Stimulated activated effector memory CD8-positive, alpha-beta T cell treated with anti-CD3 and anti-CD28 coated beads, Interleukin-12 subunit alpha, Interleukin-12 subunit beta, amount 100 ng/mL, for 72 hours (primary cell): ENCODE measurements around the gene CPNE5.
"Not testable (repeated sequence)": the region's sequence is repeated elsewhere in the genome, so short reads cannot be mapped to it uniquely, and the experiment has no call there.

Source experiments
- ATAC-seq: fragments of 150-1000 bp; cut with Tn5 transposase; 2 replicates; pipeline ENCODE4 v1.10.0; 2021
- DNase-seq, 2 donors: peaks; one replicate each; pipeline ENCODE4 v3.0.0; 2021 to 2022; ENCODE audit warnings: low spot score in 2 of 2
- H3K27ac Mint-ChIP-seq: one replicate; pipeline ENCODE4 v1.8.0; 2022; ENCODE audit warnings: mild to moderate bottlenecking, mixed read lengths
- H3K36me3 Mint-ChIP-seq: one replicate; pipeline ENCODE4 v1.8.0; 2022; ENCODE audit warnings: mild to moderate bottlenecking, mixed read lengths
- H3K4me1 Mint-ChIP-seq: one replicate; pipeline ENCODE4 v1.8.0; 2022; ENCODE audit warnings: mixed read lengths
- H3K4me3 Mint-ChIP-seq: one replicate; pipeline ENCODE4 v1.8.0; 2022; ENCODE audit warnings: mild to moderate bottlenecking, mixed read lengths
- H3K9me3 Mint-ChIP-seq: one replicate; pipeline ENCODE4 v1.8.0; 2022; ENCODE audit warnings: mixed read lengths

The CPNE5 gene

DNA sequence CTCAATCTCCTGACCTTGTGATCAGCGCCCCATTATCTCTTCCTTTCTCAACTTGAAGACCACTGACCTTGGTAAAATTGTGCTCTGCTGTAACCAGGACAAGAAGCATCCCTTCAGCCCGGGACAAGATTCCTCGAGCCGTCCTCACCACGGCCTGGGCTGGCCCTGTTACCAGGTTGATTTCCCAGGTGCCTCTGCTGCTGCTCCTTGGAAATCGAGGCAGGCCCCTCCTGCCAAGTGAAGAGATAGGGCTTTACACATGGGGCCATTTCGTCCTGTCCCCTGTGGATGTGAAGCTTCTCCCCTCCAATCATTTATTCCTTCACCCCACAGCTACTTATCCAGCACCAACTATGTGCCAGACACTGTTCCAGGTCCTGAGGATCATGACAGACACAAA is 120.1 kb downstream of the CPNE5 start:
- H3K9me3 Mint-ChIP-seq: no peaks in the 10 kb centered on the region
- no peak for ATAC-seq
- H3K27ac Mint-ChIP-seq: peak overlapping the region; percentile 17
- H3K36me3 Mint-ChIP-seq: no peaks in the 10 kb centered on the region
- H3K4me3 Mint-ChIP-seq: no peak overlapping the region
- H3K4me1 Mint-ChIP-seq: no peaks in the 10 kb centered on the region
- DNase-seq: no peak

DNA sequence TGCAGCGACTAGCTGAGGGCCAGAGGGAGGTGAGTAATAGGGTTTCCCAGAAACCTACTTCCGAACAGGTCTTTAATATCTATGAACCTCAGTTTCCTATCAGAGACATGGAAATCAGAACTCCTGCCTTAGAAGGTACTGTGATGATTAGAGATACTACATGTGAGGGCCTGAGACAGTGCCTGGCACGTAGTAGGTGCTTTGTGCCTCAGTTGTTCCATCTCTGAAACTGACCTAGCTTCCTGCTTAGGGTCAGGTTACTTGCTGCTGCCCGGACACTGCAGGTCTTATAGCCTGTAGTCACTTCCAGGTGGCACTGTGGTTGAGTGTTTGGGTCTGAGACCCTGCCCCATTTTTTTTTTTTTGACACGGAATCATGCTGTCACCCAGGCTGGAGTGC is 120.7 kb downstream of the CPNE5 start:
- ATAC-seq: no peak
- H3K27ac Mint-ChIP-seq: no peak overlapping the region
- no peak for DNase-seq
- H3K9me3 Mint-ChIP-seq: no peaks in the 10 kb centered on the region
- no peak overlapping the region for H3K4me3 Mint-ChIP-seq
- H3K4me1 Mint-ChIP-seq: no peaks in the 10 kb centered on the region
- H3K36me3 Mint-ChIP-seq: no peaks in the 10 kb centered on the region

DNA sequence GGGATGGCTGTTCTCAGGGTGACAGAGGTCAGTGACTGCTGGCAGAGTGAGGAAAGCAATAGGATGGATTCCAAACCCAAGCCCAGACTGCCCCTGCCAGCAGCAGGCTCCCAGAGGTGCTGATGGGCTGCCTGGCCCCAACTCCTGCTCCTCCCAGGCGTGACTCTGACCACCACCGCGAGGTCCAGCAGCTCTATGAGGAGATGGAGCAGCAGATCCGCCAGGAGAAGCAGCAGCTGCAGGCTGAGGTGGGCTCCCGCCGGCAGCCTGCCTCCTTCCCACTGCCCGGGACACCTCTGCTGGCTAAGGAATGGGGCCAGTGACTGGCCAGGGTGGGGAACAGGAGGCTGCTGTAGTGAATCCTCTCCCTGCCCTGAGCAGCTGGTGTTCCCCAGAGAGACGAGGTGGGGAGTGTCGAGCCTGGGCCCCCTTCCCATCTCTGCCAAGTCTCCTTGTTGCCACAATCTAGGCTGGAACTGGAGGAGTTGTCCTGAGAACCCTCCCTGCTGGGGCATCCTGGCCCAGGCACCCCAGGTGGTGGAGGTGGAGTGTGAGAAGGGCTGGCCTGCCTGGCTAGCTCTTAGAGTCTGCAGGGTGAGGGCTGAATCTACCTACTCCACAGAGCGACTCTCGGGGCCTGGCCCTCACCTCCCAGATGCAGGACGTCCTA is 121.2 kb downstream of the CPNE5 start:
- no peaks in the 10 kb centered on the region for H3K36me3 Mint-ChIP-seq
- no peaks in the 10 kb centered on the region for H3K4me1 Mint-ChIP-seq
- no peaks in the 10 kb centered on the region for H3K9me3 Mint-ChIP-seq
- H3K27ac Mint-ChIP-seq: no peak overlapping the region
- DNase-seq: no peak
- no peak for ATAC-seq
- H3K4me3 Mint-ChIP-seq: no peak overlapping the region

DNA sequence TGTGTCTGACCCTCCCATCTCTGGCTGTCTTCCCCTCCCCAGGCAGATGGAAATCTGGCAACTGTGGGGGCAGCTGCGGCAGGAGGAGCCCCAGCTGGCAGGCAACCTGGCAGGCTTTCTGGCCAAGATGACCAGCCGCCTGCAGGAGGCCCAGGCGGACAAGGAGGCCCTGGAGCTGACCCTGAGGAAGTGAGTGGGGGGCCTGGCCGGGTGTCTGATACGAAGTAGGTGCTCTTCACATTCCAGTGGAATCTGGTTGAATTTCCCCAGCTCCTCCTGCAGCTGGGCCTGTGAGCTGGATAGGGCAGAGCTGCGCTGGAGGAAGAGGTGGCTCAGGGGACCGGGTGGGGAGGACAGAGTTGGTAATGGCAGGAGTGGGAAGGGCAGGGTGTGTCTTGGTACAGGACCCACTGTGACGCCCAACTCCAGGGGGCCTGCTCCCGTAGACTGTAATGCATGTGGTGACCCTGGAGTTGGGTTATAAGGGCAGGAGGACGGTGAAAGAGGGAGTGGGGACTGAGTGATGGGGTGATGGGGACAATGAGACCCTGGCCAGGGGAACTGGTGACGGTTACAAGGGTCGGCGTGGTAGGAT is 121.9 kb downstream of the CPNE5 start:
- Mint-ChIP-seq H3K9me3 (no peaks in the 10 kb centered on the region), H3K36me3 (no peaks in the 10 kb centered on the region), H3K4me3 (no peak overlapping the region), H3K4me1 (no peaks in the 10 kb centered on the region), H3K27ac (peak overlapping the region; percentile 50)
- DNase-seq (no peak), ATAC-seq (no peak)

DNA sequence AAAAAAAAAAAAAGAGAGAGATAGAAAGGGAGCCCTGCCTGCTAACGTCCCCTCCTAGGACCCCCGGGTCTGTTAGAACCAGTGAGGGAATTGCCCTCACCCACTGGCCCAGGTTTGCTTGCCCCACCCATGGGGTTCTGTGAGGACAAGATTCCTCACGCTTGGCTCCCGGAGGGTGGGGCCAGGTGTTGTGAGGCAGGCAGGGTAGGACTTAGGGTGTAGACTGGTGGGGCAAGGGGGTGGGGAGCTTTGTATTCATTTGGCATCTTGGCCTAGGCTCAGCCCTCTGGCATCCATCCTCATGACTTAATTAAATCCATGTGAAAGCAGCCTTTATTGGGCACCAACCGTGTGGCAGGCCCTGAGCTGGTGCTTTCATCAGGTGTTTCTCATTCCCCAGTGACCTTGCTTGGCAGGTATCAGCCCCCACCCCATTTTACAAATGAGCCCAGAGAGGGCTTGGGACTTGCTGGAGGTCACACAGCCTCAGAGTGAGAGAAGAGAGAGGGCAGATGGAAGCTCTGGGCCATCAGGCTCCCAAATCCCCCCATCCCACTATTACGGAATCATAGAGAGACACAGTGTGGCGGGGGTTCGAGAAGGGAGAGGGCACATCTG is 122.7 kb downstream of the CPNE5 start:
- no peaks in the 10 kb centered on the region for H3K36me3 Mint-ChIP-seq
- no peak for ATAC-seq
- H3K9me3 Mint-ChIP-seq: no peaks in the 10 kb centered on the region
- H3K27ac Mint-ChIP-seq: peak overlapping the region; percentile 50
- H3K4me1 Mint-ChIP-seq: no peaks in the 10 kb centered on the region
- H3K4me3 Mint-ChIP-seq: no peak overlapping the region
- DNase-seq: no peak

DNA sequence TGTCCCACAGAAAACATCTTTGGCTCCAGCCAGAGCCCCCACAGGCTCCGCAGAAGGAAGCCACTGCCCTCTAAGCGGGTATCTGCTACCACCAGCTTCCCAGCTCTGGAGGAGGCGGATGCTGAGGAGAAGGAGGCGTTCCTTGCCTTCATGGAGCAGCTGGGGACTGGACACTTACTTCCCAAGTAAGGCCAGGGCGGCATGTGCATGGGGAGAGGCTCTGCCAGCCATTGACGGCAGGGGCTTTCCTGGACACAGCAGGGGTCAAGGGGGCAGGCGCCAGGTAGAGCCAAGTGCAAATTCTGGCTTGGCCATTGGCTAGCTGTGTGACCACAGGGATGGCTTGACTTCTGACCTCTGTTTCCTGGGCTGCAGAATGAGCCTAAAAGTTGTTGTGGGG is 123.8 kb downstream of the CPNE5 start:
- Mint-ChIP-seq H3K27ac (no peak overlapping the region), H3K36me3 (no peaks in the 10 kb centered on the region), H3K9me3 (no peaks in the 10 kb centered on the region), H3K4me1 (no peaks in the 10 kb centered on the region), H3K4me3 (no peak overlapping the region)
- DNase-seq (no peak), ATAC-seq (no peak)

DNA sequence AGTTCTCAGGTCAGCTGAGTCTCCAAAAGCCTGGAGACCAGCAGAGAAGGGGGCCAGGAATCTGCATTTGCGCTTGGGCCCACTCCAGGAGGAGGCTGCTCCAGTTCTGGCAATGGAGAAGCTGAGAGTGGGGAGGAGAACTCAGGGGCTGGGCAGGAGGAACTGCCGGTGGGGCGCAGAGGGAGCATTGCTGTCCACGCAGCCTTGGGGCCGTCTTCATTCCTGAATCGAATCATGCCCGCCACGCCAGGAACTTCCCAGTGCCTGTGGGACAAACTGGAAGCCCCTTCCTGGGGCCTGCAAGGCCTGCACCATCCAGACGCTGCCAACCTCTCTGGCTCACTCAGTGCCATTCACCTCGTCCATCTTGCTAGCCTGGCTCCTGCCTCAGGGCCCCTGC is 124.7 kb downstream of the CPNE5 start:
- Mint-ChIP-seq H3K4me3 (no peak overlapping the region), H3K9me3 (no peaks in the 10 kb centered on the region), H3K4me1 (no peaks in the 10 kb centered on the region), H3K36me3 (no peaks in the 10 kb centered on the region), H3K27ac (no peak overlapping the region)
- ATAC-seq: no peak
- no peak for DNase-seq

DNA sequence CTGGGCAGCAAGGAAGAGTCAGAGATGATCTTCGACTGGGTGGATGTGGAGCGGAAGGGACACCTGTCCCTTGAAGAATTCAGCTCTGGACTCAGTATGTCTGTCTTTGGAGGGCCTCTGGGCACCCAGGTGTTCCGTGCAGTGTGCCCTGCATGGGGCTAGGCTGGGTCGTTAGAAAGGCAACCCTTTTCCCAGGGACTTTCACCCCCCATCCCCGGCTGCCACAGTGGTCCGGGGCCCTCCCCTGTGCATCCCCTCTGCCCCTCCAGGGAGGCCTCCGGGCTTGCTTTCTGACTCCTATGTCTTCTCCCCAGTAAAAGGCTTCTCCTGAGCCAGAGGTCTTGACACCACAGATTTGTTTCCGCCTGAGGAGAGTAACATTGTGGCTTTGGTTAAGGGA is 125.4 kb downstream of the CPNE5 start:
- no peak for ATAC-seq
- no peaks in the 10 kb centered on the region for H3K36me3 Mint-ChIP-seq
- DNase-seq: no peak
- H3K4me3 Mint-ChIP-seq: no peak overlapping the region
- no peaks in the 10 kb centered on the region for H3K9me3 Mint-ChIP-seq
- H3K4me1 Mint-ChIP-seq: no peaks in the 10 kb centered on the region
- H3K27ac Mint-ChIP-seq: no peak overlapping the region

DNA sequence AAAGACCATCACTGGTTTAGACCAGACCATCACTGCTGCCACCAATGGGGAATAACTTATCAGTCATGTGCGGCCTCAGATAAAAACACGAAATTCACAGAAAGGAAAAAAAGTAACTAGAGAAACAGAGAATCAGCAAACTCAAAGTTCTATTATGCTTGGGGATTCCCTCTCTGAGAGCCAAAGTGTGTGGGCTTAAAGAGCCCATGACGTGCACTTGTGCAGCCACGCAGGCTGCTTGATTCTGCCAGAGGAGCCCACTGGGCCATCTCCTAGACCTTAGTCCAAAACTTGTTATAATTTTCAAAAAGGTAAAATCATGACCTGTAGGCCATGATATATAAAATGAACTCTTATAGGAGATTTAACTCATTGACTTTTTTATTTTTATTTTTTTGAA is 126.4 kb downstream of the CPNE5 start:
- ATAC-seq (no peak), DNase-seq (no peak)
- H3K27ac Mint-ChIP-seq: no peak overlapping the region
- no peaks in the 10 kb centered on the region for H3K36me3 Mint-ChIP-seq
- H3K4me1 Mint-ChIP-seq: no peaks in the 10 kb centered on the region
- H3K4me3 Mint-ChIP-seq: no peak overlapping the region
- H3K9me3 Mint-ChIP-seq: no peaks in the 10 kb centered on the region

DNA sequence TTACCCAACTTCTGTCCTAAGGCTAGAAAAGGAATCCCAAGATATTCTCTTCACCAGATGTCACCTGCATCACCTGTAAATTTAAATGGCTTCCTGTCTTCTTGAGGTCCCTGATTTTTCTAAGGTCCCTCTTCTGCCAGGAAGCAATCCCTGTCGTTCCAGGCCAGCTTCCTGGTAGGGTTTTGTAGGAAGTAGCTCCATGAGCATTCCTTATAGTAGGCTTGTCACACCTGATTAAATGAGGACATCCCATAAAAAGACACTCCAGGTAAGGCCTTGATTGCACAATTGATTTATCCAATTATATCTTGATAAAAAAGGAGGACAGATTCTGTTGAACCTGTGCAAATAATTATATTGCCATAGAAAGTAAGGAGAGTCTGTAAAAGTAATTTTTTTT is 132.9 kb downstream of the CPNE5 start:
- Mint-ChIP-seq H3K36me3 (no peaks in the 10 kb centered on the region), H3K27ac (no peak overlapping the region)

DNA sequence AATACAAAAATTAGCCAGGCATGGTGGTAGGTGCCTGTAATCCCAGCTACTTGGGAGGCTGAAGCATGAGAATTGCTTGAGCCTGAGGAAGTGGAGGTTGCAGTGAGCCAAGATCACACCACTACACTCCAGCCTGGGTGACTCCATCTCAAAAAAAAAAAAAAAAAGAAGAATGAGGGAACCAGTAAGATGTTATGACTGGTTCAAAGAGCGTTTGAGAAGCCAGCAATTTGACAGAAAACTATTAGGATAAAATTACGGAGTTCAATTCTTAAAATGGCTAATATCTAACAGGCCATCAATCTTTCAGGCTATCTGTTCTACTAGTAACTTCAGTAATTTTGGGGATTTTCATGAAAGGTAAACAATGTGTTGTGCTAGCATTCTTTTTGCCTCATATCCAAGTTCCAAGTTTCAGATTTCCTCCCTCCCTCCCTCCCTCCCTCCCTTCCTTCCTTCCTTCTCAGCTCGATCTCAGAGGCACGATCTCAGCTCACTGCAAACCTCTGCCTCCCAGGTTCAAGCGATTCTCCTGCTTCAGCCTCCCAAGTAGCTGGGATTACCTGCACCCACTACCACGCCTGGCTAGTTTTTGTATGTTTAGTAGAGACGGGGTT is 134.2 kb downstream of the CPNE5 start:
- H3K9me3 Mint-ChIP-seq, H3K36me3 Mint-ChIP-seq, H3K4me3 Mint-ChIP-seq, DNase-seq, ATAC-seq, H3K27ac Mint-ChIP-seq: not testable (repeated sequence)
- H3K4me1 Mint-ChIP-seq: peaks cover 11% of the 10 kb centered on the region

More for the DNA sequence above, 132.9 kb downstream of the CPNE5 start:
- no peak for ATAC-seq
- no peak overlapping the region for H3K4me3 Mint-ChIP-seq
- no peak for DNase-seq
- H3K4me1 Mint-ChIP-seq: peaks cover 8% of the 10 kb centered on the region
- no peaks in the 10 kb centered on the region for H3K9me3 Mint-ChIP-seq

DNA sequence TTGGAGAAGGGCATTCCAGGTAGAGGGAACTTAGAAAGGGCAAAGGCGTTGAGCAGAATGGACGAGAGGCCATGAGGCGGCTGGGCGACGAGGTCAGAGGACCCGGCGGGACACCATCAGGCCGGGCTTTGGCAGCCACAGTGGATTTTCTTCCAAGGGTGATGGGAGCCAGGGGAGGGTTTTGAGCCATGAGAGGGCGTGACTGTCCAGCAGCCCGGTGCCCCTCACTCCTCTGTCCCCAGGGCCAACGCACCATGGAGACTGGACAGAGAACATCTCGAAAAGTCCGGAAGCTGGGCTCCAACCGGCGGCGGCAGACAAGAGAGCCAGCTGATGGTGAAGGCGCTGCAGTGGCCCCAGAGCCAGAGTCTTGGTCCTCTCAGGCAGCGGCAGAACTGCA is 135.3 kb downstream of the CPNE5 start:
- DNase-seq: no peak
- no peaks in the 10 kb centered on the region for H3K9me3 Mint-ChIP-seq
- ATAC-seq: no peak
- no peaks in the 10 kb centered on the region for H3K36me3 Mint-ChIP-seq
- H3K4me3 Mint-ChIP-seq: no peak overlapping the region
- peaks cover 11% of the 10 kb centered on the region for H3K4me1 Mint-ChIP-seq
- no peak overlapping the region for H3K27ac Mint-ChIP-seq

DNA sequence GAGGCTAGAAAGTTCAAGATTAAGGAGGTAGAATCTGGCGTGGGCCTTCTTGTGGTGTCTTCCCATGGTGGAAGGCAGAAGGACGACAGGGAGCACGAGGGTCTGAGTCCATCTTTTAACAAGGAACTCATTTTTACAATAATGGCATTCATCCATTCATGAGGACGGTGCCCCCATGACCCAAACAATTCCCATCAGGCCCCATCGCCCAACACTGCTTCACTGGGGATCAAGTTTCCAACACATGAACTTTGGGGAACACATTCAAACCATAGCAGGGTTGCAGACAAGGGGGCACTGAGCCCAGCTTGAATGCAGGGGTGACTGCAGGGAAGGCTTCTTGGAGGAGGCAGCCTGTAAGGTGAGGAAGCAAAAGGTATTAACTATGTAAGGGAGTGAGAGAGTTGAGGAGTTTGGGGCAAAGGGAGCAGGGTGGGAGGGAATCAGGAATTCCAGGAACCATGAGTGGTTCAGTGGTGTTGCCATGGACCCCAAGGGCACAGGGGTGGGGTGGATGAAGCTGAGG is 136.1 kb downstream of the CPNE5 start:
- H3K4me1 Mint-ChIP-seq: peaks cover 11% of the 10 kb centered on the region
- peak overlapping the region; percentile 41 for H3K27ac Mint-ChIP-seq
- no peak overlapping the region for H3K4me3 Mint-ChIP-seq
- H3K36me3 Mint-ChIP-seq: no peaks in the 10 kb centered on the region
- ATAC-seq (no peak), DNase-seq (no peak)
- H3K9me3 Mint-ChIP-seq: no peaks in the 10 kb centered on the region

DNA sequence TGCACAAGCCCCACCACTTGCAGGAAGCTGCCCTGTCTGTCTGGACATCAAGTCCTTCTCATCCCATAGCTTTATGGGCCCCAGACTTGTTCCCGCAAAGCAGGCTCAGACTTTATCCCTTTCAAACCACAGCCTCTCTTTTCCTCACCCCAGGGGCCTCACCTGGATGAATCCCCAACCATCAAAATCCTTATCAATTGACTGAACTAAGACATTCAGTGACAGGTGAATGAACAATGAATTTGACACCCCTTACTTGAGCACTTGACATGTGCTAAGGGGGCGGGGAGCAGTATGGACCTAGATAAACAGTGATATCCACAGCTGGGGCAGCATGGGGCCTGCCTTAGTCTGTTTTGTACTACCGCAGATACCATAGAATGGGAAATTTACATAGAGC is 136.6 kb downstream of the CPNE5 start:
- no peaks in the 10 kb centered on the region for H3K9me3 Mint-ChIP-seq
- H3K36me3 Mint-ChIP-seq: no peaks in the 10 kb centered on the region
- ATAC-seq: no peak
- peaks cover 11% of the 10 kb centered on the region for H3K4me1 Mint-ChIP-seq
- H3K4me3 Mint-ChIP-seq: no peak overlapping the region
- H3K27ac Mint-ChIP-seq: peak overlapping the region; percentile 41
- no peak for DNase-seq

DNA sequence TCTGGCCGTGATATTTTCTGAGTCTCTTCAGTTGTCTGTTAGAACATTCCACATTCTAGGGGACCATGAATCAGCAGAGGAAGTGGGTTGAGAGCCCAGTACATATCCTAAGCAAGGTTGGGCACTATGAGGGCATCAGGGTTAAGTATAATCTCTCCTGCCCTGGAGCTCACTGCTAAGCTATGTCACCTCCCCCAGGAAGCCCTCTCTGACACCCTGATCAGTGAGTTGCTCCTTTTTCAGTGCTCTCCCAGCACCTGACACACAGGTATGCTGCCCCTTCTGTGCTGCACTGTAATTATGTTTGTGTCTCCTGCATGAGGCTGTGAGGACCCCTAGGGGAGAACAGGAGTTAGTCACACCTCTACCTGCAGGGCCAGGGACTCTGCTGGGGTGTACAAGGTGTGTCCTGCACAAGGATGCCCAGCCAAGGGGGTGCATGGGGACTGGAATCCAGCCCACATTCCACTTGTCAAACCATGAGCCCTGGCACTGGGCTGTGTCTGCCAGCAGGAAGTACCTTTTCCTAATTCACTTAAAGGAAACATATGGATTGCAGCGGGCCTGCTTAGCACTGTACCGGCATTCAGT is 137.7 kb downstream of the CPNE5 start:
- Mint-ChIP-seq H3K4me3 (no peak overlapping the region), H3K9me3 (no peaks in the 10 kb centered on the region), H3K36me3 (no peaks in the 10 kb centered on the region), H3K4me1 (peaks cover 15% of the 10 kb centered on the region), H3K27ac (peak overlapping the region; percentile 79)
- ATAC-seq (peak; percentile 52), DNase-seq (no peak)
